Renal cortex interstitium (tissue), 11 donors: ENCODE results near the gene ATP6AP1. TPM values are rescaled to one million over a fixed set of nuclear protein-coding genes. Genes with fewer than 3 reads are reported as not detected.

Experiments
- DNase-seq, 11 donors: peaks; one replicate each; pipeline ENCODE4 v3.0.0-alpha.2; 2013; ENCODE audit warnings: low read depth in 9 of 11, low spot score in 4 of 11; ENCODE audit errors: extremely low read depth in 1 of 11
- polyA plus RNA-seq, 3 donors: library from polyadenylated mRNA; unstranded; fragments of 120-200 nt; gene quantifications; one replicate each; pipeline ENCODE4 v1.2.1, GENCODE V29; 2013; ENCODE audit not compliant: insufficient read length in 3 of 3

The ATP6AP1 gene
- polyA plus RNA-seq, 3 donors: 133 to 160 (median 154) TPM

GRCh38 chrX:154476821-154477220 lies 48.3 kb downstream of the ATP6AP1 start:
- no peak for DNase-seq

- DNase-seq: no peak
Measured at GRCh38 chrX:154477891-154478477, 49.5 kb downstream of the ATP6AP1 start.

DNA sequence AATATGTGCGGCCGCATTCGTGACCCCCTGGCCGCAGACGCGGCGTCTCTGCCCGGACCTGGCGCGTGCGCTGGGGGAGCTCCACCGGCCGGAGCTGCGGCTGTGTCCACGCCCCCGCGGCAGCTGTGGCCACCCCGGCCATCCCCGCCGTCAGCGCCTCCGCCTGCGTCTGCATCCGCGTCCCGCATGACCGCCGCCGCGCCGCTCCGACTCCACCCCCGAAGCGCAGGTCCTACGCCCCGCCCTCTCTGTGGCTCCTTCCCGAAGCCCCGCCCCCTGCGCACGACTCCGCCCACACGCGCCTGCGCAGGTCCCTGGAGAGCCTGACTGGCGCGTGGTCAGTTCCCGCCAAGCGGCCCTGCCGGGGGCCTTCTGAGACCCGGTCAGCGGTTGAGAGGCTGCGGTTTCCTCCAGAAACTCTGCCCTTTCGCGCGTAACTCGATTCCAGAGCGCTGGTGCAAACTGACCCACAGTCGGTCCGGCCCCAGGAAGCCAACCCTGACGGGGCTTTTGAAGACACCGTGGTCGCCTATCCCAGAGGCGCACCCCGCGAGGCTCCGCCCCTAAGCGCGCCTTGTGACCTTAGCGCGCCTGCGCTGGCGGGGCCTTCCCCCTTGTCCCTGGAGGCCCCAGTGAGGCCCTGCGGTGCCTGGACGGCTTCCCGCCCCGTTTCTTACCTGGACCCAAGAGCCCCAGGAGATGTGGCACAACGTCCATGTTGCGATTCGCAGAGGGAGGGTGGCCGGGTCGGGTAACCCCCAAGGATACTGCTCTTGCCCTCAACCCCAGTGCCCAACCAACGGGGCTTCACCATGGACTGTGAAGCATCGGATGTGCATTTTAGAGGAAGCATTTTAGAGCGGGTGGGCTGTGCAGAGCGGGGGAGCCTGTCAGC lies 50.5 kb downstream of the ATP6AP1 start, which contains the start of gene LAGE3:
Gene LAGE3, minus strand, starts transcription at position 554 of the 895 bp plus-strand sequence. Its CDS starts 366 bp downstream, at position 188.
- DNase-seq: peak in 9 of 11 donors; percentile 64 to 81 (median 77)

DNA sequence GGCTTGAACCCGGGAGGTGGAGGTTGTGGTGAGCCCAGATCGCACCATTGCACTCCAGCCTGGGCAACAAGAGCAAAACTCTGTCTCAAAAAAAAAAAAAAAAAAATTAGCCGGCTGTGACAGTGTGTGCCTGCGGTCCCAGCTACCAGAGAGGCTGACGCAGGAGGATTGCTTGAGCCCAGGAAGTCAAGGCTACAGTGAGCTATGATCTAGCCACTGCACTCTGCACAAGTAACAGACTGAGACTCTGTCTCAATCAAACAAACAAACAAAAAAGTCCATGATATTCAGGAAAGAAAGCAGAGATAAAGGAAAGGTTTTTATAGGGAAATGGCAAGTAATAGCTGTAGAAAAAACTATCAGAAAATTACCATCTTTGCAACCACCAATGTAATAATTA lies 52.7 kb downstream of the ATP6AP1 start:
- DNase-seq: no peak

DNA sequence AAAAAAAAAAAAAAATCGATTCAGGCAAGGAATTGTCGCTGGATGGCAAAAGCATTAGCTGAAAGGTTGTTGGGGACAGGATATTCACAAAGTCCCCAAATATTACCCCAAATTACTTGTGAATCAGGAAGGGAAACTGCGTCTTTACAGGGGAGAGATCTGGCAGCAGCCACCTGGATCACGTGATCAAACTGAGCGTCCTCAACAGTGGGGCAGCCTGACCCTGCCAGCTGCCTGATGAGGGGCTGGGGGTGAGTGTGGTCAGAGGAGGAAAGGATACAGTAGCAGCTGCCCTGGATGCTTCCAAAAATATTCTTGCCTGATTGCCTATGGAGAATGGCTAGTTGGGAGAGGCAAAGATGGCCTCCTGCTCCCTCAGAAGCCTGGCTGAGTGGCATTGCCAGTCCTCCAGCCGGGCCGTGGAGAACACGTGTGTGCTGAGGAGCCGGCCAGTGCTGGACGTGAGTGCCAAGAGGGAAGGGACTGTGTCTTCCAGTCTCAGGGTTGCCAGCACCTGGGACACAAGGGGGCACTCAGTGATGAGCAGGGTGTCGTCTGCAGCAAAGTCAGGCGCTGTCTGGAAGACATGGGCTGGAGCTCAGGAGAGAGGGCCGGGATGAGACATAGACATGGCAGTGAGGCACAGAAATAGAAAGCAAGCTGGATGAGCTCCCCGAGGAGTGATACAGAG lies 53.6 kb downstream of the ATP6AP1 start:
- no peak for DNase-seq

DNA sequence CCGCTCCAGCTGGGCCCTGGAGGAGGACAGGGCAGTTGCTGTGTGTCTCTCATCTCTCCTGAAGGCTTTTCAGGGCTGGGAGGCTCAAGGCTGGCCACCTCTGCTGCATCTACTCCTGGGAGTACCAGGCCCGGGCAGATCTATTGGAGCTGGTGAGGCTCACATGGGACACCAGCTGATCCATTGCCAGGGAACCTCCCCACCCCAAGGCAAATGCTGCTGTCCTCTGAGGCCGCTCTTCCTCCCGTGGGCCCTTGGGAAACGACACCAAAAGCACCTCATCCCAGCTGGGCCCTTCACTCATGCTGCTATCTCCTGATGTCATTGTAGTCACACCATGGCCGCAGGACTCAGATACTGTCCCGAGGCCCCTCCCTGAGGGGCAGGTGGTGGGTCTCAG lies 54.3 kb downstream of the ATP6AP1 start:
- DNase-seq: no peak

- no peak for DNase-seq
Measured at GRCh38 chrX:154483325-154483724, 54.8 kb downstream of the ATP6AP1 start.

DNA sequence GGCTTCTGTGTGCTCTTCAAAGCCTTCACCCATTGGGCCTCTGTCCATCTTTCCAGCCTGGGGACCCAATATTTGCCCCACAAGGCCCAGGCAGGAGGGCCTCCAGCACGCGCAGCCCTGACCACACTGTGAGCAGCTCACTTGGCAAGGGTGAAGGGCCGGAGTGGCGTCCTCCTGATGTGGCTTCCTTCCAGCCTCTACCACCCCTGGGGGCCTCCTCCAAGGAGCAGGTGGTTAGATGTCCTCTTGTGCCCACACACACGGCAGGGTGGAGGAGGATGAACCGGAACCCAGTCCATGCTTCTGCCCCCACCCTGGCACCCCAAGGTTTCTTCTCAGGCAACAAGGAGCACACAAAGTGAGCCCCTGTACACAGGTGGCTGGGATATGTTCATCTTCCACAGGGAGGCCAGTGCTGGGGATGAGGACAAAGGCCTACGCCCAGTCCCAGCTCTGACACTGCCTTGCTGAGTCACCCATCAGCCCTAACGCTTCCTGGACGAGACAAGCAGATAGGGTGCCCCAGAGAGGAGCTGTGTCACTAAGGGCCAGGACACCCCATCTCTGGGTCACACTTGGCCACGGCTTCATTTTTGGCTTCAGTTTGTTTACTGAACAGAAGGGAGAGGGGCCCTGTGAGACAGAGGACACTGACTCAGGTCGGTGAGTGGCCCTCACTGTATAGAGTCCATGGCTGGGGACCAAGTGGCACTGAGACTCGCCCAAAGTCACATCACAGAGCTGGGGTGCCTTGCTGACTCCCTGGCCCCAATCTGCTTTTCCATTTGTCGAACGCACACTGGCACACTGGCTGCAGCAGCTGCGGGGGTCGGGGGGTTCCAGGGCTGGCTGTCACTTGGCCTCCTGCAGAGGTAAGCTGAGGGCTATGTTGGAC lies 56.0 kb downstream of the ATP6AP1 start:
- no peak for DNase-seq

- DNase-seq: no peak
Measured at GRCh38 chrX:154485150-154486051, 56.9 kb downstream of the ATP6AP1 start.

DNA sequence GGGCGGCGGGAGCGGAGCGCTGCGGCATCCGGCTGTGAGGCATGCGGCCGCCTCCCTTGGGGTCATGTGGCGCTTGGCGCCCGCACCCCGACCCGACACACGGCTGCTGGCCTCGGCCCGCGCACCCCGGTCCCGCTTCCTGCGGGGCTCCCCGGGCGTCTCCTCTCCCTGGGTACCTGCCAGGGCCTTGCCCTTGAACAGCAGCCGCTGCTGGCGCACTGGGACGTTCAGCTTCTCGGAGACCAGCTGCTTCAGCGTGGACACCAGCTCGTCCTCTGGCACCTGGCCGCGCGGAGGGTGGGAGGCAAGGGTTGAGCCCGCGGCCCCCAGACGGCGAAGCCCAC lies 57.5 kb downstream of the ATP6AP1 start:
- no peak for DNase-seq

Other genes with a start within 250 kb of the ATP6AP1 start
- gene OPN1MW, start 246.1 kb upstream of the ATP6AP1 start, polyA plus RNA-seq: not detected
- gene OPN1MW2, start 208.9 kb upstream of the ATP6AP1 start, polyA plus RNA-seq: not detected
- gene OPN1MW3, start 171.1 kb upstream of the ATP6AP1 start, polyA plus RNA-seq: not detected
- gene TEX28, start 133.6 kb upstream of the ATP6AP1 start, polyA plus RNA-seq: not detected
- gene TKTL1, start 132.9 kb upstream of the ATP6AP1 start, polyA plus RNA-seq: under 1 TPM; 0.22 to 0.52 (median 0.24) TPM
- gene FLNA, start 54.0 kb upstream of the ATP6AP1 start, polyA plus RNA-seq: 100 to 1,000 TPM; 412 to 595 (median 545) TPM
- gene EMD, start 49.4 kb upstream of the ATP6AP1 start, polyA plus RNA-seq: 10 to 100 TPM; 71.3 to 97.8 (median 78.0) TPM
- 1,000 to 10,000 TPM; 3,021 to 3,596 (median 3,323) TPM for gene RPL10, start 30.3 kb upstream of the ATP6AP1 start, polyA plus RNA-seq
- gene DNASE1L1, start 19.4 kb upstream of the ATP6AP1 start, polyA plus RNA-seq: 10 to 100 TPM; 11.5 to 13.9 (median 12.0) TPM
- gene TAFAZZIN, start 17.1 kb upstream of the ATP6AP1 start, polyA plus RNA-seq: 10 to 100 TPM; 32.4 to 51.9 (median 33.2) TPM
- gene GDI1, start 8.5 kb downstream of the ATP6AP1 start, polyA plus RNA-seq: 100 to 1,000 TPM; 112 to 147 (median 141) TPM
- 10 to 100 TPM; 47.3 to 60.2 (median 54.6) TPM for gene FAM50A, start 15.5 kb downstream of the ATP6AP1 start, polyA plus RNA-seq
- 10 to 100 TPM; 52.8 to 72.0 (median 57.0) TPM for gene PLXNA3, start 29.6 kb downstream of the ATP6AP1 start, polyA plus RNA-seq
- 10 to 100 TPM in 2 of 3 donors, 1 to 10 TPM in 1; 9.2 to 14.9 (median 11.8) TPM for gene LAGE3, start 50.6 kb downstream of the ATP6AP1 start, polyA plus RNA-seq
- 10 to 100 TPM; 23.9 to 32.2 (median 25.9) TPM for gene UBL4A, start 57.9 kb downstream of the ATP6AP1 start, polyA plus RNA-seq
- 10 to 100 TPM; 14.8 to 23.1 (median 21.4) TPM for gene SLC10A3, start 62.0 kb downstream of the ATP6AP1 start, polyA plus RNA-seq
- 10 to 100 TPM; 22.9 to 42.8 (median 36.7) TPM for gene FAM3A, start 87.6 kb downstream of the ATP6AP1 start, polyA plus RNA-seq
- gene G6PD, start 118.2 kb downstream of the ATP6AP1 start, polyA plus RNA-seq: 10 to 100 TPM; 39.2 to 46.8 (median 40.5) TPM
- 10 to 100 TPM; 13.7 to 20.2 (median 19.5) TPM for gene IKBKG, start 118.9 kb downstream of the ATP6AP1 start, polyA plus RNA-seq
- not detected for gene CTAG1A, start 156.5 kb downstream of the ATP6AP1 start, polyA plus RNA-seq
- not detected for gene CTAG1B, start 190.6 kb downstream of the ATP6AP1 start, polyA plus RNA-seq
- gene CTAG2, start 224.9 kb downstream of the ATP6AP1 start, polyA plus RNA-seq: not detected